ENCODE data around the gene ARF1.

GRCh38 chr1:228087771-228088251, 5.3 kb downstream of the ARF1 start:
- no peak for TF ChIP-seq POLR2A (IDR thresholded peaks at IDR 0.05)
- TF ChIP-seq CTCF (IDR thresholded peaks at IDR 0.05) = no peak
- TF ChIP-seq POLR2AphosphoS5 (IDR thresholded peaks at IDR 0.05; ENCODE audit: insufficient read depth in 1 of 2, low read depth in 1 of 2) = peak in 1 of 2 donors; percentile 30
